Measurements from ENCODE around the gene HENMT1. TPM values are rescaled to one million over a fixed set of nuclear protein-coding genes. Genes with fewer than 3 reads are reported as not detected.

The HENMT1 gene
- total RNA-seq, 1 experiment from 2014 or later: 11.0 TPM

- Histone ChIP-seq H3K4me3 (ENCODE audit: low read depth, low read length, poor library complexity, severe bottlenecking) (no peak overlapping the region), H3K4me1 (ENCODE audit: insufficient read depth, low read length, poor library complexity, severe bottlenecking) (no peaks in the 10 kb centered on the region), H3K9me3 (ENCODE audit: low read depth, low read length, poor library complexity, severe bottlenecking) (no peaks in the 10 kb centered on the region), H3K27ac (ENCODE audit: low read depth, low read length, poor library complexity, severe bottlenecking) (no peak overlapping the region), H3K27me3 (replicated peaks; ENCODE audit: insufficient read depth, low read depth, low read length, poor library complexity) (no peaks in the 10 kb centered on the region), H3K36me3 (ENCODE audit: insufficient read depth, low read length, poor library complexity, severe bottlenecking) (no peaks in the 10 kb centered on the region)
- ChIA-PET POLR2A (ENCODE audit: low non-redundant PET) (no interaction called here), CTCF (no interaction called here)
- no peak for DNase-seq (ENCODE audit: low spot score)
- no peak for TF ChIP-seq EZH2 (IDR thresholded peaks at IDR 0.05; ENCODE audit: borderline replicate concordance, low read depth, low read length, poor library complexity, severe bottlenecking)
- no peak for TF ChIP-seq CTCF (conservative IDR thresholded peaks at IDR 0.05; ENCODE audit: low read depth, low read length)
- BruUV-seq (replicated peaks): no TSS peak
- intact Hi-C loops (cut with micrococcal nuclease; ENCODE audit: unreplicated experiment): no loop called here
Measured at GRCh38 chr1:108636876-108637275, 24.0 kb downstream of the HENMT1 start.

GRCh38 chr1:108634521-108634920, 26.4 kb downstream of the HENMT1 start:
- Histone ChIP-seq H3K9me3 (ENCODE audit: low read depth, low read length, poor library complexity, severe bottlenecking) (no peaks in the 10 kb centered on the region), H3K27ac (ENCODE audit: low read depth, low read length, poor library complexity, severe bottlenecking) (no peak overlapping the region), H3K4me1 (ENCODE audit: insufficient read depth, low read length, poor library complexity, severe bottlenecking) (no peaks in the 10 kb centered on the region), H3K36me3 (ENCODE audit: insufficient read depth, low read length, poor library complexity, severe bottlenecking) (no peaks in the 10 kb centered on the region), H3K27me3 (replicated peaks; ENCODE audit: insufficient read depth, low read depth, low read length, poor library complexity) (no peaks in the 10 kb centered on the region), H3K4me3 (ENCODE audit: low read depth, low read length, poor library complexity, severe bottlenecking) (no peak overlapping the region)
- no peak for TF ChIP-seq EZH2 (IDR thresholded peaks at IDR 0.05; ENCODE audit: borderline replicate concordance, low read depth, low read length, poor library complexity, severe bottlenecking)
- TF ChIP-seq CTCF (conservative IDR thresholded peaks at IDR 0.05; ENCODE audit: low read depth, low read length): no peak
- POLR2A ChIA-PET (ENCODE audit: low non-redundant PET): no interaction called here
- BruUV-seq (replicated peaks): no TSS peak
- CTCF ChIA-PET: no interaction called here
- DNase-seq (ENCODE audit: low spot score): no peak
- intact Hi-C loops (cut with micrococcal nuclease; ENCODE audit: unreplicated experiment): no loop called here

GRCh38 chr1:108628665-108629064, 32.2 kb downstream of the HENMT1 start:
- H3K27ac ChIP-seq (ENCODE audit: low read depth, low read length, poor library complexity, severe bottlenecking): no peak overlapping the region
- no peaks in the 10 kb centered on the region for H3K4me1 ChIP-seq (ENCODE audit: insufficient read depth, low read length, poor library complexity, severe bottlenecking)
- no peaks in the 10 kb centered on the region for H3K27me3 ChIP-seq (replicated peaks; ENCODE audit: insufficient read depth, low read depth, low read length, poor library complexity)
- H3K4me3 ChIP-seq (ENCODE audit: low read depth, low read length, poor library complexity, severe bottlenecking): no peak overlapping the region
- intact Hi-C loops (cut with micrococcal nuclease; ENCODE audit: unreplicated experiment): no loop called here
- TF ChIP-seq EZH2 (IDR thresholded peaks at IDR 0.05; ENCODE audit: borderline replicate concordance, low read depth, low read length, poor library complexity, severe bottlenecking): no peak
- no peak for DNase-seq (ENCODE audit: low spot score)
- H3K9me3 ChIP-seq (ENCODE audit: low read depth, low read length, poor library complexity, severe bottlenecking): no peaks in the 10 kb centered on the region
- no TSS peak for BruUV-seq (replicated peaks)
- H3K36me3 ChIP-seq (ENCODE audit: insufficient read depth, low read length, poor library complexity, severe bottlenecking): no peaks in the 10 kb centered on the region
- ChIA-PET CTCF (no interaction called here), POLR2A (ENCODE audit: low non-redundant PET) (no interaction called here)

- no peak for DNase-seq (ENCODE audit: low spot score)
- no peak overlapping the region for H3K4me3 ChIP-seq (ENCODE audit: low read depth, low read length, poor library complexity, severe bottlenecking)
- BruUV-seq (replicated peaks): no TSS peak
- no peaks in the 10 kb centered on the region for H3K36me3 ChIP-seq (ENCODE audit: insufficient read depth, low read length, poor library complexity, severe bottlenecking)
- no peaks in the 10 kb centered on the region for H3K4me1 ChIP-seq (ENCODE audit: insufficient read depth, low read length, poor library complexity, severe bottlenecking)
- POLR2A ChIA-PET (ENCODE audit: low non-redundant PET): no interaction called here
- H3K9me3 ChIP-seq (ENCODE audit: low read depth, low read length, poor library complexity, severe bottlenecking): no peaks in the 10 kb centered on the region
- no peak for TF ChIP-seq EZH2 (IDR thresholded peaks at IDR 0.05; ENCODE audit: borderline replicate concordance, low read depth, low read length, poor library complexity, severe bottlenecking)
- TF ChIP-seq CTCF (conservative IDR thresholded peaks at IDR 0.05; ENCODE audit: low read depth, low read length): no peak
- CTCF ChIA-PET: no interaction called here
- H3K27me3 ChIP-seq (replicated peaks; ENCODE audit: insufficient read depth, low read depth, low read length, poor library complexity): no peaks in the 10 kb centered on the region
- no peak overlapping the region for H3K27ac ChIP-seq (ENCODE audit: low read depth, low read length, poor library complexity, severe bottlenecking)
- intact Hi-C loops (cut with micrococcal nuclease; ENCODE audit: unreplicated experiment): no loop called here
Measured at GRCh38 chr1:108627951-108628350, 32.9 kb downstream of the HENMT1 start.
